GM18499 (cell line): ENCODE data around the gene CGREF1.
A peak's percentile ranks its signal among the peaks of the same experiment; 100 is the strongest.

Experiments used
- ATAC-seq: cut with Tn5 transposase; IDR thresholded peaks from one replicate; pipeline ENCODE4 v1.9.1; 2021; ENCODE audit warnings: moderate number of reproducible peaks; ENCODE audit not compliant: insufficient read depth, unreplicated experiment

Gene CGREF1

GRCh38 chr2:27091746-27092695 lies 26.9 kb downstream of the CGREF1 start:
- no peak for ATAC-seq

GRCh38 chr2:27089111-27089954 lies 29.6 kb downstream of the CGREF1 start:
- ATAC-seq, result no peak

GRCh38 chr2:27088634-27089033 lies 30.3 kb downstream of the CGREF1 start:
- no peak for ATAC-seq

GRCh38 chr2:27087823-27088410 lies 31.0 kb downstream of the CGREF1 start:
- ATAC-seq, result no peak

- ATAC-seq, result peak; percentile 26
Measured at GRCh38 chr2:27086724-27087593, 32.0 kb downstream of the CGREF1 start, which contains the start of gene KHK. Gene KHK, plus strand, starts transcription at chr2:27086772. Its CDS starts 488 bp downstream, at chr2:27087260.

- peak; percentile 37 for ATAC-seq
Measured at GRCh38 chr2:27086090-27086723, 32.7 kb downstream of the CGREF1 start.

DNA sequence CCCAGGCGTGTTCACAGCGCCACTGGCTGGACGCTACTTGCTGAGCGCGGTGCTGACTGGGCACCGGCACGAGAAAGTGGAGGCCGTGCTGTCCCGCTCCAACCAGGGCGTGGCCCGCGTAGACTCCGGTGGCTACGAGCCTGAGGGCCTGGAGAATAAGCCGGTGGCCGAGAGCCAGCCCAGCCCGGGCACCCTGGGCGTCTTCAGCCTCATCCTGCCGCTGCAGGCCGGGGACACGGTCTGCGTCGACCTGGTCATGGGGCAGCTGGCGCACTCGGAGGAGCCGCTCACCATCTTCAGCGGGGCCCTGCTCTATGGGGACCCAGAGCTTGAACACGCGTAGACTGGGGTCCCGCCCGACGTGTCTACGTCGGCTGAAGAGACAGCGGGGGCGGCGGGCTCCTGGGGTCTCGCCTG lies 33.2 kb downstream of the CGREF1 start:
- no peak for ATAC-seq

- ATAC-seq, result no peak
Measured at GRCh38 chr2:27085062-27085672, 33.8 kb downstream of the CGREF1 start.

DNA sequence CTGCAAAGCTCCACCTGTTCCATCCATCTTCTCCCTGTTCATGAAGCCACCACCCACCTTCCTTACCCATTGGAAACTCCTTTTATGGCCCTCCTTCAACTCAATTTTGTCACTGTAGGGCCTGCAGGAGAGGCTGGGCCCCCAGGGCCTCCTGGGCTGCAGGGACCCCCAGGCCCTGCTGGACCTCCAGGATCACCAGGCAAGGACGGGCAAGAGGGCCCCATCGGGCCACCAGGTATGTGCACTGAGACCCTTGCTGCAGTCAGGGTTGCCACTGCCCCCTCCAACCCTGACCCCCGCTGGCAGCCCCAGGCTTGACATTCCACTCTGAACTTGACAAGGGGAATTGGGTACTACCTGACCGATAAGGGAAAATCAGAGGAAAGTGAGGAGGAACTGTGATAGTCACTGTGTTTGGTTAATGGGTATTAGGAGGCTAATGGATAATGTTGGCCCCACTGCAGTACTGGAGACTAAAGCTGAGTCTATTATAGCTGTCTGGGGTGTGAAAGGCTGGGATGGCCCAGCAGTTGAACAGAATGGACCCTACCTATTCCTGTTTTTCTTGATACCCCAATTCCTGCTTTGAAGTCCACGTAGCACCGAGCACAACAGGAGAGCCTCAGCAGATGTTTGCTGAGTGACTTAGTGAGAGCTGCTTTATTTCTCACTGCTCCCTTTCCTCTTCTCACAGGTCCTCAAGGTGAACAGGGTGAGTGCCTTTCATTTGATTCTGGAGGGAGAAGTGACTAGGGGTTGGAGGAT lies 34.4 kb downstream of the CGREF1 start:
- ATAC-seq, result no peak

DNA sequence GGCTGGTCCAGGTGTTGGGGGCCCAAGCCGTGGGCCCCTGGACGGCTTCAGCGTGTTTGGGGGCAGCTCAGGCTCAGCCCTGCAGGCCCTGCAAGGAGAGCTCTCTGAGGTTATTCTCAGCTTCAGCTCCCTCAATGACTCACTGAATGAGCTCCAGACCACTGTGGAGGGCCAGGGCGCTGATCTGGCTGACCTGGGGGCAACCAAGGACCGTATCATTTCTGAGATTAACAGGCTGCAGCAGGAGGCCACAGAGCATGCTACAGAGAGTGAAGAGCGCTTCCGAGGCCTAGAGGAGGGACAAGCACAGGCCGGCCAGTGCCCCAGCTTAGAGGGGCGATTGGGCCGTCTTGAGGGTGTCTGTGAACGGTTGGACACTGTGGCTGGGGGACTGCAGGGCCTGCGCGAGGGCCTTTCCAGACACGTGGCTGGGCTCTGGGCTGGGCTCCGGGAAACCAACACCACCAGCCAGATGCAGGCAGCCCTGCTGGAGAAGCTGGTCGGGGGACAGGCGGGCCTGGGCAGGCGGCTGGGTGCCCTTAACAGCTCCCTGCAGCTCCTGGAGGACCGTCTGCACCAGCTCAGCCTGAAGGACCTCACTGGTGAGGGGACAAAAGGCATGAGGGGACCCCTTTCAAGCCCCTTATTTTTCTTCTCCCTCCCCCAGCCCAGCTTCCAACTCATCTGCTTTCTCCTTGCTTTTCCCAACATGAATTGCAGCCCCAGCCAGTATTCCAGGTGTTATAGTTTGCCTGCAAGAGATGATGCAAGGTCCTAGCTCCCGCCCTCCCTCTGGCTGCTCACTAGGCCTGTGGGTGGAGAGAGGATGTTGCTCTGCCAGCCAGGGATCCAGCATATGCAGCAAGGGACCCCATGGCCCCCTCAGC lies 35.3 kb downstream of the CGREF1 start:
- no peak for ATAC-seq

DNA sequence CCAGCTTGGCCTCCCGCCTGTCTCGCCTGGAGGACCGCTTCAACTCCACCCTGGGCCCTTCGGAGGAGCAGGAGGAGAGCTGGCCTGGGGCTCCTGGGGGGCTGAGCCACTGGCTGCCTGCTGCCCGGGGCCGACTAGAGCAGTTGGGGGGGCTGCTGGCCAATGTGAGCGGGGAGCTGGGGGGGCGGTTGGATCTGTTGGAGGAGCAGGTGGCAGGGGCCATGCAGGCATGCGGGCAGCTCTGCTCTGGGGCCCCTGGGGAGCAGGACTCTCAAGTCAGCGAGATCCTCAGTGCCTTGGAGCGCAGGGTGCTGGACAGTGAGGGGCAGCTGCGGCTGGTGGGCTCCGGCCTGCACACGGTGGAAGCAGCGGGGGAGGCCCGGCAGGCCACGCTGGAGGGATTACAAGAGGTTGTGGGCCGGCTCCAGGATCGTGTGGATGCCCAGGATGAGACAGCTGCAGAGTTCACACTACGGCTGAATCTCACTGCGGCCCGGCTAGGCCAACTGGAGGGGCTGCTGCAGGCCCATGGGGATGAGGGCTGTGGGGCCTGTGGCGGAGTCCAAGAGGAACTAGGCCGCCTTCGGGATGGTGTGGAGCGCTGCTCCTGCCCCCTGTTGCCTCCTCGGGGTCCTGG lies 36.0 kb downstream of the CGREF1 start:
- ATAC-seq, result no peak

DNA sequence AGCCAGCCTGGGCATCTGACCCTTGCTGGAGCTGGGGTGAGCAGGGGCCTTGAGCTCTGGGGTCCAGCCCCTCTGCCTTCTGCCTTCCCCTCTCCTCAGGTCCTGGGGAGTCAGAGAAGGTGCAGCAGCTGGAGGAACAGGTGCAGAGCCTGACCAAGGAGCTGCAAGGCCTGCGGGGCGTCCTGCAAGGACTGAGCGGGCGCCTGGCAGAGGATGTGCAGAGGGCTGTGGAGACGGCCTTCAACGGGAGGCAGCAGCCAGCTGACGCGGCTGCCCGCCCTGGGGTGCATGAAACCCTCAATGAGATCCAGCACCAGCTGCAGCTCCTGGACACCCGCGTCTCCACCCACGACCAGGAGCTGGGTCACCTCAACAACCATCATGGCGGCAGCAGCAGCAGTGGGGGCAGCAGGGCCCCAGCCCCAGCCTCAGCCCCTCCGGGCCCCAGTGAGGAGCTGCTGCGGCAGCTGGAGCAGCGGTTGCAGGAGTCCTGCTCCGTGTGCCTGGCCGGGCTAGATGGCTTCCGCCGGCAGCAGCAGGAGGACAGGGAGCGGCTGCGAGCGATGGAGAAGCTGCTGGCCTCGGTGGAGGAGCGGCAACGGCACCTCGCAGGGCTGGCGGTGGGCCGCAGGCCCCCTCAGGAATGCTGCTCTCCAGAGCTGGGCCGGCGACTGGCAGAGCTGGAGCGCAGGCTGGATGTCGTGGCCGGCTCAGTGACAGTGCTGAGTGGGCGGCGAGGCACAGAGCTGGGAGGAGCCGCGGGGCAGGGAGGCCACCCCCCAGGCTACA lies 36.8 kb downstream of the CGREF1 start:
- ATAC-seq, result no peak

- ATAC-seq, result no peak
Measured at GRCh38 chr2:27080603-27080936, 38.4 kb downstream of the CGREF1 start.

GRCh38 chr2:27080140-27080469 lies 38.8 kb downstream of the CGREF1 start:
- ATAC-seq, result no peak

- no peak for ATAC-seq
Measured at GRCh38 chr2:27079233-27080139, 39.4 kb downstream of the CGREF1 start.
